ENCODE measurements around the gene POU6F2.
"Not testable (repeated sequence)": the region's sequence is repeated elsewhere in the genome, so short reads cannot be mapped to it uniquely, and the experiment has no call there.

Gene POU6F2

GRCh38 chr7:39187130-39187529 is 209.4 kb downstream of the POU6F2 start:
- DNase-seq (ENCODE audit: low spot score): no peak

DNA sequence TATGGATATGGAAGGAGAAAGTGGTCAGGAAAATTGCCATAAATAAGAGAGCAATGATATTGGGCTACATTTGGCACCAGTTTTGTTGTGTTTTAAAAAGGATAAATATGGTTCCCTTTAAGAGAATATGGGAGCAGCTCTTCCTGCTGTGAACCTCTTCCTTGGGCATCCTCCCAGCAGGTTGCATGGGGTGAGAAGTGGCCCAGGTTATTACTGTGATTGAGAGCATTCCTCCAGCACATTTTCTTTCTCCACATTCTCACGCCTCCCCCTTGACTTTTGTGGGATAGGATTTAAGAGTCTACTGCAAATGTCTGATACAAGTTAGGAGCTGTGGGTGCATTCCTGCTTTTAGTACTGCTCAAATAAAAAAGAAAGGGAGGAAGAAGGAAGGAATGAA is 214.8 kb downstream of the POU6F2 start:
- DNase-seq (ENCODE audit: low spot score): no peak

DNA sequence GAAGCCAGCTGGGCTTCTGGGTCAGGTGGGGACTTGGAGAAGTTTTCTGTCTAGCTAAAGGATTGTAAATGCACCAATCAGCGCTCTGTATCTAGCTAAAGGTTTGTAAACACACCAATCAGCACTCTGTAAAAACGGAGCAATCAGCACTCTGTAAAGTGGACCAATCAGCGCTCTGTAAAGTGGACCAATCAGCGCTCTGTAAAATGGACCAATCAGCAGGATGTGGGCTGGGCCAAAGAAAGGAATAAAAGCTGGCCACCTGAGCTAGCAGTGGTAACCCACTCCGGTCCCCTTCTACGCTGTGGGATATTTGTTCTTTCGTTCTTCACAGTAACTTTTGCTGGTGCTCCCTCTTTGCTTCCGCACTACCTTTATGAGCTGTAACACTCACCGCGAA is 216.7 kb downstream of the POU6F2 start:
- DNase-seq (ENCODE audit: low spot score): not testable (repeated sequence)

DNA sequence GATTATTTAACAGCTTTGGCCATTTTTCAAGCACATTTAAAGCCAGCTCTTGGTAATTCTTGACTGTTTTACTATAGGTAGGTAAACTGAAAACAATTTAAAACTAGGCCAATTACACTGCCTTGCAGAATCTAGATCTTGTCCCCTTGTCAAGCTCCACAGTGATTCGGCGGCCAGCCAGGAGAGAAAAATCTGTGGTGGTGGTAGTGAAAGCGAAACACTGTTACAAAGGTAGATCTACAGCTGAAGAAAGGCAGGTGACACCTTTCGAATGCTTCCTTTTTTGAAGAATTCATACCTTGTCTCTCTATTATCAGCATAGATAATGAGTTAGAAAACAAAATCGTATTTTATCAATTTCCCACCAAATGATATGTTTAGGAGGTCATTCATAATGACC is 218.3 kb downstream of the POU6F2 start:
- no peak for DNase-seq (ENCODE audit: low spot score)

GRCh38 chr7:39197831-39198230 is 220.1 kb downstream of the POU6F2 start:
- DNase-seq (ENCODE audit: low spot score): no peak

GRCh38 chr7:39198556-39198955 is 220.8 kb downstream of the POU6F2 start:
- DNase-seq (ENCODE audit: low spot score): no peak

- no peak for DNase-seq (ENCODE audit: low spot score)
These were observed 221.3 kb downstream of the POU6F2 start for GRCh38 chr7:39199006-39199405.

DNA sequence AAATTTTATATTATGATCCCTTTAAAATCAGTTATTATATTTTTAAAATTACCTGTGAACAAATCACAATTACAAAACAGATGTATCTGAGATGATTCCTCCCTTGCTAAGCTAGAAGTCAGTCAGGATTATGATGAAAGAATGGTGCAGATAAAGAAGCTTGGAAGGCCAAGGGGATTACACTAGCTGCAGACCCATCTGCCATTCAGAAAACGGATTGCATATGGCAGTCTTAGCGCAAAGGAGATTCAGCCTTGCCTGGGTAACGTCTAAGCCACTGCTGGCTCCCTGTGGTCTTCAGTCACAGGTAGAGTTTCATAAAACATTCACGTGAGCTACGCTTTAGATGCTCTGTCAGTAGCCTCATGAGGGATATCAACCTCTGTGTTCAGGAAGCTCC is 222.2 kb downstream of the POU6F2 start:
- DNase-seq (ENCODE audit: low spot score): no peak

DNA sequence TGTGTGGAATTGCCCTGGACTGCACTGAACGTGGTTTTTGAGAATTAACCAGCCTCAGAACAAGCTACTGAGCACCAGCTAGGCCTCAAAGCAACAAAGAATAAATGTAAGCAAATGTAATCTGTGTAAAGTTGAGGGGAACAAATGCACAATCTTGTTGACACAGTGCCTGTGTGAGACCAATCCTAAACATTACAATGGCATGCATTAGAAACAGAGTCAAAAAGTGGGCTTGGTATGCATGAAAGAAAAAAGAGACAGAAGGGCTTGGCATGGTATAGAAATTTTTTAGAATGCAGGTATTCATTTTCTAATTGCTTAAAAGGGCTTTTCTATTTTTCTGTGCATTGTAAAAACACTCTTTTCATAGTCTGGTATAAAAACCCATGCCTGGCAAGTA is 224.3 kb downstream of the POU6F2 start:
- no peak for DNase-seq (ENCODE audit: low spot score)

DNA sequence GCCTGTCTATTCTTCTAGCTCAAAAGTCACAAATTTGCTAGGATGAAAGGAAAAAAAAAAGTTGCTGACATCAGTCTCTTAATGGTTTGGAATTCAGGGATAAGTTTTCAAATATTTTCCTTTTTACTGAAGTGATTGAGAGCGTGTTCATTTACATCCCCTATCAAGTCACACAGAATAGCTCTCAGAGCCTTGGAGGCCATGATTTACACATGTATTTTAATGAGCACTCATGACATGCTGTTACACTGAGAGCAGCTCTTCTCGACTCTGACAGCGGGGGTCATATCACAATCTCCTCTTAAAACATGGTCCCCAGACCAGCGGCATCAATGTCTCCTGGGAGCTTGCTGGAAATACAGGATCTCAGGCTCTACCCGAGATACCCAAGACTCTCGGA is 232.7 kb downstream of the POU6F2 start:
- DNase-seq (ENCODE audit: low spot score): no peak

- no peak for DNase-seq (ENCODE audit: low spot score)
These were observed 233.9 kb downstream of the POU6F2 start for GRCh38 chr7:39211581-39211980.

GRCh38 chr7:39212876-39213275 is 235.2 kb downstream of the POU6F2 start:
- no peak for DNase-seq (ENCODE audit: low spot score)

- no peak for DNase-seq (ENCODE audit: low spot score)
These were observed 240.1 kb downstream of the POU6F2 start for GRCh38 chr7:39217783-39218182.

GRCh38 chr7:39219869-39220268 is 242.2 kb downstream of the POU6F2 start:
- no peak for DNase-seq (ENCODE audit: low spot score)

DNA sequence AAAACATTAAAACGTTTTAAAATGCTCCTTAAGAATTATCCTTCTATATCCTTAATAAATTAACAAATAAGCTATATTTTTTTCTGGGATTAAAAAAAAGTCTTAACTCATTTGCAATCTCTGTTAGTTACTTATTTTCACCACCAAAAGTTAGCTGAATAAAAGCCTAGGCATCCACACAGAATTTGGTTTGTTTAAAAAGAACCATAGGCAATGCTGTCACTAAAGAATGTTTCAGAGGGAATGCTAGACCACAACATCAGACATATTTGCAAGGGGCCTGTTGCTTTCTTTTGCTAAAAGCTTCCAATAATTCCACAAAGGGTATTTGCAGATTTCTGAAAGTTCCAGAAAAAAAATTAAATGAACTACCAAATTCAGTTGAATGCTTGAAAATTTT is 244.2 kb downstream of the POU6F2 start:
- no peak for DNase-seq (ENCODE audit: low spot score)

GRCh38 chr7:39228946-39229345 is 251.2 kb downstream of the POU6F2 start:
- no peak for DNase-seq (ENCODE audit: low spot score)

- DNase-seq (ENCODE audit: low spot score): no peak
These were observed 256.3 kb downstream of the POU6F2 start for GRCh38 chr7:39233851-39234529.

DNA sequence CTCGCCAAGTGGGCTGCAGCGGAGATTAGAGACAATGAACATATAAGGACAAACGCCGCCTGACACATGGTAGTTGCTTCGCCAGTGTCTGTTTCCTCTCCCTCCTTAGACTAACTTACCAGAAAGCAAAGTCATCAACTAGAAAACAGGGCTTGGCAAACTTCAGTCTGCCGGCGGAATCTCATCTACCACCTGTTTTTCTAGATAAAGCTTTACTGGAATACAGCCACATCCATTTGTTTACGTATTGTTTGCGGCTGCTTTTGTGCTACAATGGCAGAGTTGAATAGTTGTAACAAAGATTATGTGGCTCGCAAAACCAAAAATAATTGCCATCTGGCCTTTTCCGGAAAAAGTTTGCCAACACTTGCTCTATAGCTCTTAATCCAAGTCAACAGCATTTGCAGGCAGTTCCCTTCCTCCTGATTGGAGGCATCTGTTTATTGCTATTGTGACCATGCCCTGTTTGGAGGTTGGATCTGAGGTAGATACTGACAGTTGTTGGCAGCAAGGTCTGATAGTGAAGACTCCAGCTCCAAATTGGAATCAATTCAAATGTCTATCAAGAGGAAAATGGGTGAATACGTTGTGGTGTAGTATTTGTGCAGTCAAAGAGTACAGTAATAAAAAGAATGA is 260.6 kb downstream of the POU6F2 start:
- DNase-seq (ENCODE audit: low spot score): no peak

DNA sequence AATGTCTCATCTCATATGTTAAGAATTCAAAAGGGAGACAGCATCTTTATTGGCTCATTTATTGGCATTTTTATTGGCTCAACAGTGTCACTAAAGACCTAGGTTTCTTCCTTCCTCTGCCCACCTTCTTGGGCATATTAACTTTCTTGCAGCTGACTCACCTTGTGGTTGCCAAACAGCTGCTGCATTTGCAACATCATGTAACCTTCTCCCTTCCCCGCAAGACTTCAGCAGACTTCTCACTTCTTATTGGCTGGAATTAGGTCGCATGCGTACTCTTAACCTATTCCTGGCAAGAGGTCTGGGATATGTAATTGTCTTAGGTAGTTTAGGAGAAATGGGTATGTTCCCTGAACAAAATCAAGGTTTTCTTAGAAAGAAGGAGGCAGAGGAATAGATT is 263.2 kb downstream of the POU6F2 start:
- no peak for DNase-seq (ENCODE audit: low spot score)

DNA sequence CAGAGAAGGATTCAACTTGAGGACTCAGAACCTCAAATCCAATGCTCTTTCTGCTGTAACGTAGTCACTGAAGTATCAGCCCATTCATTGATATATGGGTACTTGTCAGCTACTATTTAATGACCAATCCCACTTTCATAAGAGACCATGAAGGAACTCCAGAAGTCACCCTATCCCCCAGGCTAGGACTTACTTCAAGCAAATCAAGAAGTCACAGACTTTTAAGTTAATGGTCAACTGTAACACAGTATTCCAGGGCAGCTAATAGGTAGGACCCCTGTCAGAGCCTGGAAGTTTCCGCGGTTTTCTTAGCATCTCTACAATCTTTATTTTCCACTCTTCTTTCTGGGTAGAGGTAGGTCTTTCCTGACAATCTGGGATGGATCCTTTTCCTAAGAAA is 269.9 kb downstream of the POU6F2 start:
- DNase-seq (ENCODE audit: low spot score): no peak

DNA sequence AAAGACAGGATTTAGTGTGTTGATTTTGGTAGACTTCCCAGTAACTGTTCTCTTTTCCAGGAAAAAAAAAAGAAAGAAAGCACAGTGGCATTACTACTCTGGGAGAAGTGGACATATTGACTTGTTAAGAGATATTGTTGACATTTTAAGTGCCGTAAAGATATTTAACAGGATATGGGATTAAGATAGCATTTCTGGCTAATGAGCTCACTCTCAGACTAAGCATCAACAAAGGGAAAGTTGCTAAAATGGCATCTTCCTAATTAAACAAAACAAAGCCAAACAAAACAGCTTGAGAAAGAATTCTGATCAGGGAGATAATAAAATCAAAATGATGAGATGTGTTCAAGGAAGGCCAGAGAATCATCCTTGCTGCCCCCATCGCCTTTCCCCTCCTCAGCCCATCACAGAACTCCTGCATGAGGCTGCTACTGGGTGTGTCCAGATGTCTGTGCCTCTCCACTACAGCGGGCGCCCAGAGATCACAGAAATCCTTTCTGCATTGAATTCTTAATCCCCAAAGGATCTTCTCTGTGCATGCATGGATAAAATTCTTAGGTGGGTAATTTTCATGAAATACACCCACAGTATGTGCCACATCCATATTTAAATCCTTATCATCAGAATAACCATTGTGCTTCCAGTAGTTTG is 270.5 kb downstream of the POU6F2 start:
- no peak for DNase-seq (ENCODE audit: low spot score)

- no peak for DNase-seq (ENCODE audit: low spot score)
These were observed 271.0 kb downstream of the POU6F2 start for GRCh38 chr7:39248692-39249090.

DNA sequence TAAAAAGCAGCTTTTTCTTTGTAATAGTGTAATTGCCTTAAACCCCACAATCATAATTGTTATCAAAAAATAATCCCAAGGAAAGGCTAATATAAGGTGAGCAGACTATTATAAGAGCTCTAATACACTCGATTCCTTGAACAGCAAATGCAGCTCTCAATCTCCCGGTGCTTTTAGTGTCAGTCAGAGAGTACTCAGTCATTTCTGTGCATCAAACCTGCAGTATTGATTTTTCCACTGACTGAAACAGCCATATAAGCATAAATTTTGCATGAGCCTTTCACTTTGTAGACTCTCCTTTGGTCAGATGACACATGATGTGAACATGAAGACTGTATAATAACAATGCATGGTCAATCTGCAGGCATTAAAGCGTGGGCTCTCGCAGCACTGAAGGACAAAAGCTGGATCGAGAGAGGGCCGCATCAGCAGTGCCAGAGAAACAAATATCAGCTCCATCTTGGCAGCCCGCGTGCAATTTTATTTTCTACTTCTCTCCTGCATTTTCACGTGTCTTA is 272.0 kb downstream of the POU6F2 start:
- no peak for DNase-seq (ENCODE audit: low spot score)
